ENCODE results near the gene ZNF592. TPM values are rescaled to one million over a fixed set of nuclear protein-coding genes. Genes with fewer than 3 reads are reported as not detected.

ZNF592 gene
- total and polyA plus RNA-seq, 2 of the 13 experiments (the other 11 are each of a cell fraction or from before 2014, with no cell fraction given) = 8.2 to 9.8 TPM

- no peak for TF ChIP-seq EZH2 (conservative IDR thresholded peaks at IDR 0.05; ENCODE audit: low read depth, low read length)
- TF ChIP-seq HMG20A (CRISPR knock-in tag; IDR thresholded peaks at IDR 0.05; ENCODE audit: borderline replicate concordance) = no peak
- TF ChIP-seq ZMYM4 (CRISPR knock-in tag; IDR thresholded peaks at IDR 0.05) = 0 out of 2 replicates have a peak, but pooled peaks have one; percentile 9
- TF ChIP-seq, protein P1, sequence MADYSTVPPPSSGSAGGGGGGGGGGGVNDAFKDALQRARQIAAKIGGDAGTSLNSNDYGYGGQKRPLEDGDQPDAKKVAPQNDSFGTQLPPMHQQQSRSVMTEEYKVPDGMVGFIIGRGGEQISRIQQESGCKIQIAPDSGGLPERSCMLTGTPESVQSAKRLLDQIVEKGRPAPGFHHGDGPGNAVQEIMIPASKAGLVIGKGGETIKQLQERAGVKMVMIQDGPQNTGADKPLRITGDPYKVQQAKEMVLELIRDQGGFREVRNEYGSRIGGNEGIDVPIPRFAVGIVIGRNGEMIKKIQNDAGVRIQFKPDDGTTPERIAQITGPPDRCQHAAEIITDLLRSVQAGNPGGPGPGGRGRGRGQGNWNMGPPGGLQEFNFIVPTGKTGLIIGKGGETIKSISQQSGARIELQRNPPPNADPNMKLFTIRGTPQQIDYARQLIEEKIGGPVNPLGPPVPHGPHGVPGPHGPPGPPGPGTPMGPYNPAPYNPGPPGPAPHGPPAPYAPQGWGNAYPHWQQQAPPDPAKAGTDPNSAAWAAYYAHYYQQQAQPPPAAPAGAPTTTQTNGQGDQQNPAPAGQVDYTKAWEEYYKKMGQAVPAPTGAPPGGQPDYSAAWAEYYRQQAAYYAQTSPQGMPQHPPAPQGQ (CRISPR knock-in tag; IDR thresholded peaks at IDR 0.05; ENCODE audit: borderline replicate concordance) = no peak
- TF ChIP-seq KMT2B (CRISPR knock-in tag; IDR thresholded peaks at IDR 0.05) = peak; percentile 43; the same call in 1 of the 2 replicates
- TF ChIP-seq ZKSCAN1 (IDR thresholded peaks at IDR 0.05; ENCODE audit: low read length) = no peak
- TF ChIP-seq EHMT2 (IDR thresholded peaks at IDR 0.05; ENCODE audit: borderline replicate concordance, low read depth, low read length) = no peak
- no peak for TF ChIP-seq RFX1 (IDR thresholded peaks at IDR 0.05)
- TF ChIP-seq GABPA (IDR thresholded peaks at IDR 0.05; ENCODE audit: low read depth, low read length) = 0 out of 2 replicates have a peak, but pooled peaks have one; percentile 5
- no peak for TF ChIP-seq GABPA (CRISPR knock-in tag; IDR thresholded peaks at IDR 0.05; ENCODE audit: low read depth)
- no peak for TF ChIP-seq ZNF720 (CRISPR knock-in tag; IDR thresholded peaks at IDR 0.05)
- TF ChIP-seq, protein P2, sequence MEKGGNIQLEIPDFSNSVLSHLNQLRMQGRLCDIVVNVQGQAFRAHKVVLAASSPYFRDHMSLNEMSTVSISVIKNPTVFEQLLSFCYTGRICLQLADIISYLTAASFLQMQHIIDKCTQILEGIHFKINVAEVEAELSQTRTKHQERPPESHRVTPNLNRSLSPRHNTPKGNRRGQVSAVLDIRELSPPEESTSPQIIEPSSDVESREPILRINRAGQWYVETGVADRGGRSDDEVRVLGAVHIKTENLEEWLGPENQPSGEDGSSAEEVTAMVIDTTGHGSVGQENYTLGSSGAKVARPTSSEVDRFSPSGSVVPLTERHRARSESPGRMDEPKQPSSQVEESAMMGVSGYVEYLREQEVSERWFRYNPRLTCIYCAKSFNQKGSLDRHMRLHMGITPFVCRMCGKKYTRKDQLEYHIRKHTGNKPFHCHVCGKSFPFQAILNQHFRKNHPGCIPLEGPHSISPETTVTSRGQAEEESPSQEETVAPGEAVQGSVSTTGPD (CRISPR knock-in tag; IDR thresholded peaks at IDR 0.05) = no peak
- no peak for TF ChIP-seq ZNF225 (CRISPR knock-in tag; IDR thresholded peaks at IDR 0.05)
- TF ChIP-seq, protein P3, sequence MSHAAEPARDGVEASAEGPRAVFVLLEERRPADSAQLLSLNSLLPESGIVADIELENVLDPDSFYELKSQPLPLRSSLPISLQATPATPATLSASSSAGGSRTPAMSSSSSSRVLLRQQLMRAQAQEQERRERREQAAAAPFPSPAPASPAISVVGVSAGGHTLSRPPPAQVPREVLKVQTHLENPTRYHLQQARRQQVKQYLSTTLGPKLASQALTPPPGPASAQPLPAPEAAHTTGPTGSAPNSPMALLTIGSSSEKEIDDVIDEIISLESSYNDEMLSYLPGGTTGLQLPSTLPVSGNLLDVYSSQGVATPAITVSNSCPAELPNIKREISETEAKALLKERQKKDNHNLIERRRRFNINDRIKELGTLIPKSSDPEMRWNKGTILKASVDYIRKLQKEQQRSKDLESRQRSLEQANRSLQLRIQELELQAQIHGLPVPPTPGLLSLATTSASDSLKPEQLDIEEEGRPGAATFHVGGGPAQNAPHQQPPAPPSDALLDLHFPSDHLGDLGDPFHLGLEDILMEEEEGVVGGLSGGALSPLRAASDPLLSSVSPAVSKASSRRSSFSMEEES (CRISPR knock-in tag; IDR thresholded peaks at IDR 0.05) = no peak
- TF ChIP-seq ELF3 (CRISPR knock-in tag; IDR thresholded peaks at IDR 0.05) = no peak
- no peak for TF ChIP-seq REST (IDR thresholded peaks at IDR 0.05; ENCODE audit: borderline replicate concordance in 1 of 2, low read depth in 1 of 2, low read length in 2 of 2)
- 0 out of 2 replicates have a peak, but pooled peaks have one; percentile 33 for TF ChIP-seq ZNF205 (CRISPR knock-in tag; IDR thresholded peaks at IDR 0.05)
- TF ChIP-seq, protein P4, sequence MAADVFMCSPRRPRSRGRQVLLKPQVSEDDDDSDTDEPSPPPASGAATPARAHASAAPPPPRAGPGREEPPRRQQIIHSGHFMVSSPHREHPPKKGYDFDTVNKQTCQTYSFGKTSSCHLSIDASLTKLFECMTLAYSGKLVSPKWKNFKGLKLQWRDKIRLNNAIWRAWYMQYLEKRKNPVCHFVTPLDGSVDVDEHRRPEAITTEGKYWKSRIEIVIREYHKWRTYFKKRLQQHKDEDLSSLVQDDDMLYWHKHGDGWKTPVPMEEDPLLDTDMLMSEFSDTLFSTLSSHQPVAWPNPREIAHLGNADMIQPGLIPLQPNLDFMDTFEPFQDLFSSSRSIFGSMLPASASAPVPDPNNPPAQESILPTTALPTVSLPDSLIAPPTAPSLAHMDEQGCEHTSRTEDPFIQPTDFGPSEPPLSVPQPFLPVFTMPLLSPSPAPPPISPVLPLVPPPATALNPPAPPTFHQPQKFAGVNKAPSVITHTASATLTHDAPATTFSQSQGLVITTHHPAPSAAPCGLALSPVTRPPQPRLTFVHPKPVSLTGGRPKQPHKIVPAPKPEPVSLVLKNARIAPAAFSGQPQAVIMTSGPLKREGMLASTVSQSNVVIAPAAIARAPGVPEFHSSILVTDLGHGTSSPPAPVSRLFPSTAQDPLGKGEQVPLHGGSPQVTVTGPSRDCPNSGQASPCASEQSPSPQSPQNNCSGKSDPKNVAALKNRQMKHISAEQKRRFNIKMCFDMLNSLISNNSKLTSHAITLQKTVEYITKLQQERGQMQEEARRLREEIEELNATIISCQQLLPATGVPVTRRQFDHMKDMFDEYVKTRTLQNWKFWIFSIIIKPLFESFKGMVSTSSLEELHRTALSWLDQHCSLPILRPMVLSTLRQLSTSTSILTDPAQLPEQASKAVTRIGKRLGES (CRISPR knock-in tag; IDR thresholded peaks at IDR 0.05; ENCODE audit: borderline replicate concordance) = no peak; the same call in 1 of the 2 replicates
Observed at GRCh38 chr15:84747416-84748273, 747 bp upstream of the ZNF592 start (continued).
